Measurements from ENCODE around the gene TSSK6. TPM values are rescaled to one million over a fixed set of nuclear protein-coding genes. Genes with fewer than 3 reads are reported as not detected.

Gene TSSK6
- polyA plus RNA-seq, 1 donor (not counting 4 experiments of a cell fraction or from before 2014, with no cell fraction given) = 0.47 TPM

DNA sequence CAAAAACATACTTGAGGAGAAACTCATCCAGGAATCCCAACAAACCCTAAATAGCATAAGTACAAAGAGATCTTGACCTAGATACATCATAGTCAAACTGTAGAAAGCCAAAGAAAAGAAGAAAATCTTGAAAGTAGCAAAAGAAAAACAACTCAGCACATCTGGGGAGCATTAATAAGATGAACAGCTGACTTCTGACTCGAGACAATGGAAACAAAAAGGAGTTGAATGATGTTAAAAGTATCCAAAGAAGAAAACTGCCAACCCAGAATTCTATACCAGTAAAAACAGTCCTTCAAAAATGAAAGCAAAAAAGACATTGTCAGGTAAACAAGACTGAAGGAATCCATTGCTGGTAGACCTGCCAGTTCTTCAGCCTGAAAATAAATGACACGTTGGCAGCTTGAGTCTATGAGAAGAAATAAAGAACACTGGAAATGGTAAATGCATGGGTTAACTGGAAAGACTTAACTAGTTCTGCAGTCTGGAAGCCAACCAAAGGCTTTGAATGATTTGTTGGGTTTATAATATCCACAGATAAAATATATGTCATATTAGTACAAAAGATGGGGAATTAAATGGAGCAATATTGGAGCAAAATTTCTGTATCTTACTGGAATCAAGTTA is 46.8 kb downstream of the TSSK6 start:
- Histone ChIP-seq H3K4me2 (ENCODE audit: control insufficient read depth, extremely low read depth, insufficient read depth, low read depth, low read length) (no peak overlapping the region), H4K20me1 (ENCODE audit: control insufficient read depth, extremely low read depth, insufficient read depth, low read length) (peaks cover 8% of the 10 kb centered on the region), H3K27me3 (ENCODE audit: control insufficient read depth, extremely low read depth, insufficient read depth, low read length) (no peaks in the 10 kb centered on the region), H3K4me3 (ENCODE audit: control insufficient read depth in 2 of 3, extremely low read depth in 1 of 3, insufficient read depth in 2 of 3, low read depth in 1 of 3, low read length in 3 of 3) (no peak overlapping the region), H2AFZ (ENCODE audit: control insufficient read depth, low read length) (no peak overlapping the region), H3K4me1 (ENCODE audit: control insufficient read depth, extremely low read depth, insufficient read depth, low read length) (peaks cover 12% of the 10 kb centered on the region), H3K9me3 (ENCODE audit: control insufficient read depth, low read depth, low read length) (peaks cover 2% of the 10 kb centered on the region), H3K79me2 (ENCODE audit: control insufficient read depth, insufficient read depth, low read length) (peaks cover 76% of the 10 kb centered on the region), H3K9me1 (ENCODE audit: control insufficient read depth, extremely low read depth, insufficient read depth, low read length) (peaks cover 7% of the 10 kb centered on the region), H3K27ac (ENCODE audit: control insufficient read depth, insufficient read depth, low read length) (no peak overlapping the region), H3K9ac (ENCODE audit: control insufficient read depth, extremely low read depth, insufficient read depth, low read length) (no peak overlapping the region), H3K36me3 (ENCODE audit: control insufficient read depth in 2 of 2, extremely low read depth in 1 of 2, insufficient read depth in 2 of 2, low read length in 2 of 2) (peaks cover 24 to 38% of the 10 kb centered on the region in 2 experiments)
- no peak for FAIRE-seq
- DNase-seq (ENCODE audit: low read depth, low spot score) = no peak
- TF ChIP-seq, protein P1, sequence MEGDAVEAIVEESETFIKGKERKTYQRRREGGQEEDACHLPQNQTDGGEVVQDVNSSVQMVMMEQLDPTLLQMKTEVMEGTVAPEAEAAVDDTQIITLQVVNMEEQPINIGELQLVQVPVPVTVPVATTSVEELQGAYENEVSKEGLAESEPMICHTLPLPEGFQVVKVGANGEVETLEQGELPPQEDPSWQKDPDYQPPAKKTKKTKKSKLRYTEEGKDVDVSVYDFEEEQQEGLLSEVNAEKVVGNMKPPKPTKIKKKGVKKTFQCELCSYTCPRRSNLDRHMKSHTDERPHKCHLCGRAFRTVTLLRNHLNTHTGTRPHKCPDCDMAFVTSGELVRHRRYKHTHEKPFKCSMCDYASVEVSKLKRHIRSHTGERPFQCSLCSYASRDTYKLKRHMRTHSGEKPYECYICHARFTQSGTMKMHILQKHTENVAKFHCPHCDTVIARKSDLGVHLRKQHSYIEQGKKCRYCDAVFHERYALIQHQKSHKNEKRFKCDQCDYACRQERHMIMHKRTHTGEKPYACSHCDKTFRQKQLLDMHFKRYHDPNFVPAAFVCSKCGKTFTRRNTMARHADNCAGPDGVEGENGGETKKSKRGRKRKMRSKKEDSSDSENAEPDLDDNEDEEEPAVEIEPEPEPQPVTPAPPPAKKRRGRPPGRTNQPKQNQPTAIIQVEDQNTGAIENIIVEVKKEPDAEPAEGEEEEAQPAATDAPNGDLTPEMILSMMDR (optimal IDR thresholded peaks at IDR 0.05 in 1 of 3, IDR thresholded peaks at IDR 0.05 in 1 of 3, conservative IDR thresholded peaks at IDR 0.05 in 1 of 3; ENCODE audit: extremely low read depth in 1 of 3, insufficient read depth in 2 of 3, low read length in 3 of 3) = no peak
- TF ChIP-seq EZH2 (IDR thresholded peaks at IDR 0.05; ENCODE audit: low read length) = no peak
- dilution Hi-C loops (cut with MboI; ENCODE audit: extremely low pct_ligation_motif_present, low sequenced_read_pairs) = no loop called here

DNA sequence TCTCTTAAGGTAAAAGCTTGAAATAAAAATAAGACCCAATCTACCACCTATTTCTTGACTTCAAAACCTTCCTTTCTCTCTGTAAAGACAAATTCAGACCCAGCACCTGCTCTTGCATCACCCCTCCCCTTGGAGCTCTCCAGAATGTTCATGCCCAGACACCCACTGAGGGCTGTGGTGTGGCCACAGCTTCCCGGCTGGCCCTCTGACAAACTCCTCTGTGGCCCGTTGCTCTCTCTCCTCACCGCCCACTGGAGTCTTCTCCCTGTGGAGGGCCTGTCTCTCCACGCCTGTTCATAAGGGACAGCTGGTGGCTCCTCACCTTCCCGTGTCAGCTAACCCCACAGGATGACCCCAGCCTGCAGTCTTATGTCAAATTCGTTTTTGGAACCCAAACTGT is 49.1 kb downstream of the TSSK6 start:
- Histone ChIP-seq H3K27ac (ENCODE audit: control insufficient read depth, insufficient read depth, low read length) (no peak overlapping the region), H3K9me1 (ENCODE audit: control insufficient read depth, extremely low read depth, insufficient read depth, low read length) (peaks cover 8% of the 10 kb centered on the region), H3K79me2 (ENCODE audit: control insufficient read depth, insufficient read depth, low read length) (peaks cover 77% of the 10 kb centered on the region), H3K27me3 (ENCODE audit: control insufficient read depth, extremely low read depth, insufficient read depth, low read length) (no peaks in the 10 kb centered on the region), H4K20me1 (ENCODE audit: control insufficient read depth, extremely low read depth, insufficient read depth, low read length) (peaks cover 7% of the 10 kb centered on the region), H2AFZ (ENCODE audit: control insufficient read depth, low read length) (no peak overlapping the region), H3K4me3 (ENCODE audit: control insufficient read depth in 2 of 3, extremely low read depth in 1 of 3, insufficient read depth in 2 of 3, low read depth in 1 of 3, low read length in 3 of 3) (no peak overlapping the region), H3K9me3 (ENCODE audit: control insufficient read depth, low read depth, low read length) (peaks cover 2% of the 10 kb centered on the region), H3K4me2 (ENCODE audit: control insufficient read depth, extremely low read depth, insufficient read depth, low read depth, low read length) (no peak overlapping the region), H3K36me3 (ENCODE audit: control insufficient read depth in 2 of 2, extremely low read depth in 1 of 2, insufficient read depth in 2 of 2, low read length in 2 of 2) (peaks cover 18 to 30% of the 10 kb centered on the region in 2 experiments), H3K9ac (ENCODE audit: control insufficient read depth, extremely low read depth, insufficient read depth, low read length) (no peak overlapping the region), H3K4me1 (ENCODE audit: control insufficient read depth, extremely low read depth, insufficient read depth, low read length) (peaks cover 35% of the 10 kb centered on the region)
- dilution Hi-C loops (cut with MboI; ENCODE audit: extremely low pct_ligation_motif_present, low sequenced_read_pairs) = no loop called here
- no peak for DNase-seq (ENCODE audit: low read depth, low spot score)
- no peak for TF ChIP-seq EZH2 (IDR thresholded peaks at IDR 0.05; ENCODE audit: low read length)
- TF ChIP-seq, protein P1 (optimal IDR thresholded peaks at IDR 0.05 in 1 of 3, IDR thresholded peaks at IDR 0.05 in 1 of 3, conservative IDR thresholded peaks at IDR 0.05 in 1 of 3; ENCODE audit: extremely low read depth in 1 of 3, insufficient read depth in 2 of 3, low read length in 3 of 3) = no peak
- no peak for FAIRE-seq
